ENCODE measurements around the gene LRP2. TPM values are rescaled to one million over a fixed set of nuclear protein-coding genes. Genes with fewer than 3 reads are reported as not detected.
"Not testable (repeated sequence)": the region's sequence is repeated elsewhere in the genome, so short reads cannot be mapped to it uniquely, and the experiment has no call there.

Gene LRP2
- total RNA-seq = under 1 TPM; 0.25 to 0.62 TPM

GRCh38 chr2:169362118-169362893 is at the start of gene LRP2:
LRP2 (minus strand) TSS chr2:169362534; CDS start chr2:169362399, 135 bp downstream.
- peaks cover 32% of the 10 kb centered on the region for H3K4me1 Mint-ChIP-seq (ENCODE audit: low read depth)
- H3K36me3 Mint-ChIP-seq (ENCODE audit: low read depth) = no peaks in the 10 kb centered on the region
- no peaks in the 10 kb centered on the region for H3K9me3 Mint-ChIP-seq
- peak; percentile 35 for DNase-seq
- intact Hi-C loops (cut with micrococcal nuclease) = loop anchor here (2.0 to 10.0 kb wide), 3 partner anchors 254 to 462 kb away; partner anchors contain the start of genes CFAP210, METTL5, PHOSPHO2 and UBR3
- H3K27ac Mint-ChIP-seq = no peak within 1 kb of the TSS
- peaks cover 40% of the 10 kb centered on the region for H3K27me3 Mint-ChIP-seq (ENCODE audit: low read depth)
- peak within 1 kb of the TSS; percentile 84 for H3K4me3 Mint-ChIP-seq
- CTCF ChIA-PET = no interaction called here

GRCh38 chr2:169406891-169407290 is 44.6 kb upstream of the LRP2 start:
- Mint-ChIP-seq H3K4me1 (ENCODE audit: low read depth) (no peaks in the 10 kb centered on the region), H3K36me3 (ENCODE audit: low read depth) (no peaks in the 10 kb centered on the region), H3K27me3 (ENCODE audit: low read depth) (peaks cover 12% of the 10 kb centered on the region), H3K27ac (no peak overlapping the region), H3K9me3 (no peaks in the 10 kb centered on the region), H3K4me3 (no peak overlapping the region)
- intact Hi-C loops (cut with micrococcal nuclease) = no loop called here
- CTCF ChIA-PET = no interaction called here
- no peak for DNase-seq

- H3K4me3 Mint-ChIP-seq; H3K4me1 Mint-ChIP-seq (ENCODE audit: low read depth); H3K9me3 Mint-ChIP-seq; H3K36me3 Mint-ChIP-seq (ENCODE audit: low read depth); H3K27ac Mint-ChIP-seq; CTCF ChIA-PET; DNase-seq: not testable (repeated sequence)
- intact Hi-C loops (cut with micrococcal nuclease) = loop anchor here (5.0 kb wide), 2 partner anchors 257 to 442 kb away; no protein-coding TSS in a partner anchor
- H3K27me3 Mint-ChIP-seq (ENCODE audit: low read depth) = peaks cover 17% of the 10 kb centered on the region
Observed at GRCh38 chr2:169399491-169399890, 37.2 kb upstream of the LRP2 start.

GRCh38 chr2:169397697-169398096 is 35.4 kb upstream of the LRP2 start:
- Mint-ChIP-seq H3K9me3 (no peaks in the 10 kb centered on the region), H3K4me3 (no peak overlapping the region), H3K36me3 (ENCODE audit: low read depth) (no peaks in the 10 kb centered on the region), H3K27ac (no peak overlapping the region), H3K4me1 (ENCODE audit: low read depth) (no peaks in the 10 kb centered on the region), H3K27me3 (ENCODE audit: low read depth) (peaks cover 17% of the 10 kb centered on the region)
- CTCF ChIA-PET = no interaction called here
- DNase-seq = no peak
- intact Hi-C loops (cut with micrococcal nuclease) = loop anchor here (2.0 to 5.0 kb wide), 3 partner anchors 255 to 440 kb away; no protein-coding TSS in a partner anchor

DNA sequence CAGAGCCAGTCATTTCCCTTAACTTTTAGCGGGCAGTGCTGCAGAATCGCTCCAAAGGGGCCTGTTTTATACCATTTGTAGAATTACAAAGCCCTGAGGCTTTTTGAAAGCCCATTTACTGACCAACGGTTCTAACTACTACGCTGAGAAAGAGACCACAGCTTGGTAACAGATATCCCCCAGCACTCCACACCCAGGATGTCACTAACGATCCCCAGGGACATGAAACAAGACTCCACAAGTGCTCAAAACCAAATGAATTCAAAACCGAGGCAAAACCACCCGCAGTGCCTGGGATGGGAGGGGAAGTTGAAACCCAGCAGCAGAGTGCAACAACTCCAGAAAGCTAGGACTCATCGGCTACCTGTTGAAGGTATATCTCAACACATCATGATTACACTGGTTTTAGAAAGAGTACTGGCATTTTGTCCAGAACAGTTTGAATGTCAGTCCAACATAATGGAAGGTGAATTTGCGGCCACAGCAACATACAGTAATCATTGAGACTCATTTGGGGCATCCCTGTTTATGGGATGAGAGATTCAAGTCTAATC is 33.6 kb upstream of the LRP2 start:
- Mint-ChIP-seq H3K36me3 (ENCODE audit: low read depth) (no peaks in the 10 kb centered on the region), H3K27ac (no peak overlapping the region), H3K4me3 (no peak overlapping the region), H3K27me3 (ENCODE audit: low read depth) (peaks cover 17% of the 10 kb centered on the region), H3K9me3 (no peaks in the 10 kb centered on the region), H3K4me1 (ENCODE audit: low read depth) (no peaks in the 10 kb centered on the region)
- CTCF ChIA-PET = interaction anchor here (0.8 kb wide), 1 partner anchor 191 kb away, joined by 4 read pairs; no protein-coding TSS in a partner anchor
- intact Hi-C loops (cut with micrococcal nuclease) = loop anchor here (2.0 to 5.0 kb wide), 3 partner anchors 254 to 439 kb away; no protein-coding TSS in a partner anchor
- DNase-seq = no peak

GRCh38 chr2:169393068-169393590 is 30.8 kb upstream of the LRP2 start:
- intact Hi-C loops (cut with micrococcal nuclease) = no loop called here
- CTCF ChIA-PET = no interaction called here

GRCh38 chr2:169391236-169391635 is 28.9 kb upstream of the LRP2 start:
- Mint-ChIP-seq H3K4me3 (no peak overlapping the region), H3K9me3 (no peaks in the 10 kb centered on the region), H3K27ac (no peak overlapping the region), H3K27me3 (ENCODE audit: low read depth) (peaks cover 8% of the 10 kb centered on the region), H3K4me1 (ENCODE audit: low read depth) (no peaks in the 10 kb centered on the region), H3K36me3 (ENCODE audit: low read depth) (no peaks in the 10 kb centered on the region)
- intact Hi-C loops (cut with micrococcal nuclease) = no loop called here
- no peak for DNase-seq
- CTCF ChIA-PET = no interaction called here

More at GRCh38 chr2:169393068-169393590, 30.8 kb upstream of the LRP2 start:
- DNase-seq = no peak
- no peak overlapping the region for H3K27ac Mint-ChIP-seq
- H3K4me1 Mint-ChIP-seq (ENCODE audit: low read depth) = no peaks in the 10 kb centered on the region
- H3K4me3 Mint-ChIP-seq = no peak overlapping the region
- peaks cover 12% of the 10 kb centered on the region for H3K27me3 Mint-ChIP-seq (ENCODE audit: low read depth)
- no peaks in the 10 kb centered on the region for H3K9me3 Mint-ChIP-seq
- no peaks in the 10 kb centered on the region for H3K36me3 Mint-ChIP-seq (ENCODE audit: low read depth)

DNA sequence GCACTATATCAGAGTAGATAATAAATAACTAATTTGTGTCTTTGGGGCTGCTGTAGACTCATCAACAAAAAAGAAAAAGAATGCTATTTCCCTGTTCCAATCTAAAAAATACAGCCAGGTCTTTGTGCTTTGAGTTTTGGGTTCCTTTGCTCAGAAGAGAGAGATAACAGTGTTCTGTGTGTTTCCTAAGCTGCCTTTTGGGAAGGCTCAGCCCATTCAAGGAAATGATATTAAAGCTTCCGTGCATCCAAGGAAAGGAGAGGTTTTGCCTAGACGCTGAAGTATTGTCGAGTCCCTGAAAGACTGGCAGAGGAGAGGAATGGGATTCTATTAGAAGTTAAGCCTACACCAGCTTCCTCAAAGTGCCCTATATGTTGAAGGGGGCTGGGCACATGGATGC is 25.8 kb upstream of the LRP2 start:
- intact Hi-C loops (cut with micrococcal nuclease) = no loop called here
- CTCF ChIA-PET = no interaction called here

GRCh38 chr2:169386722-169387121 is 24.4 kb upstream of the LRP2 start:
- Mint-ChIP-seq H3K36me3 (ENCODE audit: low read depth) (no peaks in the 10 kb centered on the region), H3K9me3 (no peaks in the 10 kb centered on the region), H3K27me3 (ENCODE audit: low read depth) (peaks cover 17% of the 10 kb centered on the region), H3K27ac (no peak overlapping the region), H3K4me3 (no peak overlapping the region), H3K4me1 (ENCODE audit: low read depth) (no peaks in the 10 kb centered on the region)
- intact Hi-C loops (cut with micrococcal nuclease) = no loop called here
- CTCF ChIA-PET = no interaction called here
- DNase-seq = no peak

More for the DNA sequence above, 25.8 kb upstream of the LRP2 start:
- DNase-seq = no peak
- H3K36me3 Mint-ChIP-seq (ENCODE audit: low read depth) = no peaks in the 10 kb centered on the region
- no peak overlapping the region for H3K27ac Mint-ChIP-seq
- H3K4me1 Mint-ChIP-seq (ENCODE audit: low read depth) = no peaks in the 10 kb centered on the region
- peaks cover 14% of the 10 kb centered on the region for H3K27me3 Mint-ChIP-seq (ENCODE audit: low read depth)
- H3K4me3 Mint-ChIP-seq = no peak overlapping the region
- no peaks in the 10 kb centered on the region for H3K9me3 Mint-ChIP-seq

GRCh38 chr2:169384816-169385215 is 22.5 kb upstream of the LRP2 start:
- Mint-ChIP-seq H3K27ac (no peak overlapping the region), H3K36me3 (ENCODE audit: low read depth) (no peaks in the 10 kb centered on the region), H3K4me3 (no peak overlapping the region), H3K27me3 (ENCODE audit: low read depth) (peaks cover 22% of the 10 kb centered on the region), H3K9me3 (no peaks in the 10 kb centered on the region), H3K4me1 (ENCODE audit: low read depth) (no peaks in the 10 kb centered on the region)
- CTCF ChIA-PET = no interaction called here
- no peak for DNase-seq
- intact Hi-C loops (cut with micrococcal nuclease) = no loop called here

DNA sequence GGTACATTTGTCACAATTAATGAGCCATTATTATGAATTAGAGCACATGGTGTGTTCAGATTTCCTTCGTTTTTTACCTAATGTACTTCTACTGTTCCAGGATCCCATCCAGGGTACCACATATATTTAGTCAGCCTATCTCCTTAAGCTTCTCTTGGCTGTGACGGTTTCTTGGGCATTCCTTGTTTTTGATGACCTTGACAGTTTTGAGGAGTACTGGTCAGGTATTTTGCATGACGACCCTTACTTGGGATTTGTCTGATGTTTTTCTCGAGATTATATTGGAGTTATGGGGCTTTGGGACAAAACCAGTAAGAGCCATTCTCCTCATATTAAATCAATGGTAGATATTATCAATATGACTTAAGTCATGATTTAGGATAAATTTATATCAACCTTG is 10.2 kb upstream of the LRP2 start:
- H3K4me3 Mint-ChIP-seq = no peak overlapping the region
- H3K27ac Mint-ChIP-seq = no peak overlapping the region
- intact Hi-C loops (cut with micrococcal nuclease) = no loop called here
- no peaks in the 10 kb centered on the region for H3K4me1 Mint-ChIP-seq (ENCODE audit: low read depth)
- CTCF ChIA-PET = no interaction called here
- no peaks in the 10 kb centered on the region for H3K36me3 Mint-ChIP-seq (ENCODE audit: low read depth)
- no peak for DNase-seq
- H3K27me3 Mint-ChIP-seq (ENCODE audit: low read depth) = peaks cover 18% of the 10 kb centered on the region
- peaks cover 3% of the 10 kb centered on the region for H3K9me3 Mint-ChIP-seq

DNA sequence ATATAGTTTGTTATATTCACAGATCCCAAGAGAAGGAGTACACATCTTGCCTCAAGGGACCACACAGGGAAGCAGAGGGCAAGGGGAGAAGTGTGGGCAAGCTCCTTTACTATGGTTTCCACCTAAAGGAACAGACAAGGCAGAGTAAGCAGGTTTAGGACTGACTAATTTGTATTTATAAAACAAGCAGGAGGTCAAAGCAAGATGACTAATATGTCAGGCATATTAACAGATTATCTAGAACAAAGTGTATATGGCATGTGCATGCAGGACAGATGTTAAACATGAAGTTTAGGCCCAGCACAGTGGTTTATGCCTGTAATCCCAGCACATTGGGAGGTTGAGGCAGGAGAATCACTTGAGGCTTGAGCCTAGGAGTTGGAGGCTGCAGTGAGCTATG is 3.7 kb upstream of the LRP2 start:
- DNase-seq = no peak
- H3K36me3 Mint-ChIP-seq (ENCODE audit: low read depth) = no peaks in the 10 kb centered on the region
- intact Hi-C loops (cut with micrococcal nuclease) = loop anchor here (10.0 kb wide), 2 partner anchors 329 to 459 kb away; partner anchors contain the start of genes CFAP210, METTL5, PHOSPHO2 and UBR3
- peaks cover 32% of the 10 kb centered on the region for H3K4me1 Mint-ChIP-seq (ENCODE audit: low read depth)
- H3K27me3 Mint-ChIP-seq (ENCODE audit: low read depth) = peaks cover 22% of the 10 kb centered on the region
- no peak overlapping the region for H3K27ac Mint-ChIP-seq
- H3K9me3 Mint-ChIP-seq = peaks cover 3% of the 10 kb centered on the region
- no peak overlapping the region for H3K4me3 Mint-ChIP-seq
- CTCF ChIA-PET = no interaction called here
